Measurements from ENCODE around the gene EPG5. TPM values are rescaled to one million over a fixed set of nuclear protein-coding genes. Genes with fewer than 3 reads are reported as not detected.
A peak's percentile ranks its signal among the peaks of the same experiment; 100 is the strongest.

The EPG5 gene
- total and polyA plus RNA-seq, 2 donors (not counting 3 experiments of a cell fraction or from before 2014, with no cell fraction given): 16.7 to 25.6 TPM

GRCh38 chr18:45954070-45954934 lies 12.8 kb downstream of the EPG5 start:
- TF ChIP-seq POLR2AphosphoS5 (IDR thresholded peaks at IDR 0.05; ENCODE audit: insufficient read depth, low read depth, low read length): no peak
- no peak for TF ChIP-seq POLR2A (IDR thresholded peaks at IDR 0.05; ENCODE audit: low read depth, low read length)
- TF ChIP-seq JUN (IDR thresholded peaks at IDR 0.05; ENCODE audit: borderline replicate concordance, insufficient read depth, insufficient read length, low read depth): no peak
- TF ChIP-seq CTCF (IDR thresholded peaks at IDR 0.05; ENCODE audit: extremely low read depth in 1 of 2, insufficient read depth in 1 of 2, low read depth in 1 of 2, low read length in 2 of 2): no peak
- TF ChIP-seq FOS (IDR thresholded peaks at IDR 0.05; ENCODE audit: borderline replicate concordance, insufficient read depth, low read length): peak; percentile 15
- no peak for TF ChIP-seq MAX (IDR thresholded peaks at IDR 0.05; ENCODE audit: insufficient read depth, insufficient read length)
- TF ChIP-seq GATA2 (IDR thresholded peaks at IDR 0.05; ENCODE audit: insufficient read depth, insufficient read length, low read depth, low read length): no peak
- no peak for TF ChIP-seq EZH2 (IDR thresholded peaks at IDR 0.05; ENCODE audit: borderline replicate concordance, low read depth, low read length, severe bottlenecking)
- Histone ChIP-seq H4K20me1 (replicated peaks; ENCODE audit: control insufficient read depth, extremely low read depth, insufficient read depth, low read length) (no peaks in the 10 kb centered on the region), H3K9me1 (replicated peaks; ENCODE audit: control insufficient read depth, extremely low read depth, insufficient read depth, low read length) (no peaks in the 10 kb centered on the region), H2AFZ (ENCODE audit: low read depth, low read length) (no peak overlapping the region), H3K9ac (replicated peaks; ENCODE audit: extremely low read depth, insufficient read depth, low read length) (no peak overlapping the region), H3K79me2 (ENCODE audit: control insufficient read depth, insufficient read depth, low read length) (peaks cover 9% of the 10 kb centered on the region), H3K4me3 (replicated peaks in 1 of 3; ENCODE audit: insufficient read depth in 1 of 3, low read depth in 1 of 3, low read length in 3 of 3) (no peak overlapping the region), H3K4me1 (ENCODE audit: control insufficient read depth, extremely low read depth, insufficient read depth, low read length) (peaks cover 11% of the 10 kb centered on the region), H3K27me3 (ENCODE audit: control insufficient read depth in 2 of 2, insufficient read depth in 2 of 2, low read length in 2 of 2) (no peaks in the 10 kb centered on the region), H3K9me3 (replicated peaks; ENCODE audit: control insufficient read depth, insufficient read depth, low read length) (no peaks in the 10 kb centered on the region), H3K4me2 (ENCODE audit: insufficient read depth, low read length) (no peak overlapping the region), H3K27ac (ENCODE audit: insufficient read depth, low read depth, low read length) (no peak overlapping the region), H3K36me3 (ENCODE audit: control insufficient read depth in 2 of 2, extremely low read depth in 1 of 2, insufficient read depth in 2 of 2, low read length in 2 of 2) (peaks cover 11 to 13% of the 10 kb centered on the region in 2 experiments)
- POLR2A ChIA-PET: no interaction called here
- intact Hi-C loops (cut with micrococcal nuclease): no loop called here
- dilution Hi-C loops (cut with MboI; ENCODE audit: extremely low pct_ligation_motif_present, low sequenced_read_pairs): no loop called here
- no peak for DNase-seq (ENCODE audit: low read depth, low spot score)
- BruUV-seq (replicated peaks): no TSS peak
- no peak for FAIRE-seq
- CTCF ChIA-PET: interaction anchor here (4.0 kb wide), 1 partner anchor 119 kb away, joined by 18 read pairs; no protein-coding TSS in a partner anchor
